Sigmoid colon (tissue), 4 donors: ENCODE results near the gene B3GALT4.

Experiments
- EP300 ChIP-seq, 4 donors: sonication (generic); formaldehyde crosslinking; IDR thresholded peaks; one replicate each; pipeline ENCODE4 v1.6.1; 2017; ENCODE audit warnings: antibody characterized with exemption in 4 of 4
- TF ChIP-seq, protein P1 (sequence below), 4 experiments: fragments of 450-650 bp in 3 of 4; fragments of 200-600 bp in 1 of 4; IDR thresholded peaks; one replicate each; pipeline ENCODE4 v1.5.1; 2016 to 2019; ENCODE audit warnings: antibody characterized with exemption in 4 of 4, mild to moderate bottlenecking in 3 of 4, moderate library complexity in 2 of 4

DNA sequence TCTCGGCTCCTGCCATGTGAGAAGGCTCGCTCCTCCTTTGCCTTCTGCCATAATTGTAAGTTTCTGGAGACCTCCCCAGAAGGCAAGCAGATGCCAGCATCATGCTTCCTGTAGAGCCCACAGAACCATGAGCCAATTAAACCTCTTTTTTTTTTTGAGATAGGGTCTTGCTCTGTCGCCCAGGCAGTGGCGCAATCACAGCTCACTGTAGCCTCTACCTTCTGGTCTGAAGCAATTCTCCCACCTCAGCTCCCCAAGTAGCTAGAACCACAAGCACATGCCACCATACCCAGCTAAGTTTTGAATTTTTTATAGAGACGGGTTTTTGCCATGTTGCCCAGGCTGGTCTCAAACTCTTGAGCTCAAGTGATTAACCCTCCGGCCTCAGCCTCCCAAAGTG is 40.1 kb upstream of the B3GALT4 start:
- TF ChIP-seq EP300 (IDR thresholded peaks at IDR 0.05), result no peak
- TF ChIP-seq, protein P1, sequence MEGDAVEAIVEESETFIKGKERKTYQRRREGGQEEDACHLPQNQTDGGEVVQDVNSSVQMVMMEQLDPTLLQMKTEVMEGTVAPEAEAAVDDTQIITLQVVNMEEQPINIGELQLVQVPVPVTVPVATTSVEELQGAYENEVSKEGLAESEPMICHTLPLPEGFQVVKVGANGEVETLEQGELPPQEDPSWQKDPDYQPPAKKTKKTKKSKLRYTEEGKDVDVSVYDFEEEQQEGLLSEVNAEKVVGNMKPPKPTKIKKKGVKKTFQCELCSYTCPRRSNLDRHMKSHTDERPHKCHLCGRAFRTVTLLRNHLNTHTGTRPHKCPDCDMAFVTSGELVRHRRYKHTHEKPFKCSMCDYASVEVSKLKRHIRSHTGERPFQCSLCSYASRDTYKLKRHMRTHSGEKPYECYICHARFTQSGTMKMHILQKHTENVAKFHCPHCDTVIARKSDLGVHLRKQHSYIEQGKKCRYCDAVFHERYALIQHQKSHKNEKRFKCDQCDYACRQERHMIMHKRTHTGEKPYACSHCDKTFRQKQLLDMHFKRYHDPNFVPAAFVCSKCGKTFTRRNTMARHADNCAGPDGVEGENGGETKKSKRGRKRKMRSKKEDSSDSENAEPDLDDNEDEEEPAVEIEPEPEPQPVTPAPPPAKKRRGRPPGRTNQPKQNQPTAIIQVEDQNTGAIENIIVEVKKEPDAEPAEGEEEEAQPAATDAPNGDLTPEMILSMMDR (IDR thresholded peaks at IDR 0.05), result no peak
